H1 (cell line): ENCODE data around the gene UXT. TPM values are rescaled to one million over a fixed set of nuclear protein-coding genes. Genes with fewer than 3 reads are reported as not detected.
A peak's percentile ranks its signal among the peaks of the same experiment; 100 is the strongest.

Experiments
- ATF2 ChIP-seq: IDR thresholded peaks from 2 replicates; pipeline ENCODE4 v1.6.1; 2012; ENCODE audit warnings: low read length, inconsistent platforms
- KDM5A ChIP-seq: fragments of 200-600 bp; IDR thresholded peaks from 2 replicates; pipeline ENCODE4 v1.7.1; 2012; ENCODE audit warnings: mild to moderate bottlenecking, low read length, inconsistent platforms, mixed read lengths
- MAX ChIP-seq: IDR thresholded peaks from 2 replicates; pipeline ENCODE4 v1.6.1; 2012; ENCODE audit warnings: inconsistent platforms
- RAD21 ChIP-seq, 2 experiments: IDR thresholded peaks in 1 of 2; conservative IDR thresholded peaks in 1 of 2; 2 replicates each; pipeline ENCODE4 v1.6.1; 2011; ENCODE audit warnings: low read depth in 2 of 2, low read length in 2 of 2, improper control_type of control experiment in 1 of 2, inconsistent platforms in 1 of 2, mild to moderate bottlenecking in 1 of 2, moderate library complexity in 1 of 2
- SP4 ChIP-seq: IDR thresholded peaks from 2 replicates; pipeline ENCODE4 v1.6.1; 2012; ENCODE audit warnings: low read length, inconsistent platforms
- USF2 ChIP-seq: IDR thresholded peaks from 2 replicates; pipeline ENCODE4 v1.6.1; 2011; ENCODE audit warnings: low read length, improper control_type of control experiment
- polyA plus RNA-seq, 7 experiments: library from polyadenylated mRNA; depleted of rRNA in 3 of 7; stranded (reverse) in 5 of 7; unstranded in 2 of 7; fragments of >200 nt in 5 of 7; fragments of 200-250 nt in 2 of 7; gene quantifications; 1 replicate in 5 of 7; 2 replicates in 1 of 7; 4 replicates in 1 of 7; pipeline versions ENCODE4 v1.2.1 to v1.2.3, GENCODE V29; 2011 to 2013; ENCODE audit warnings: missing spikeins in 2 of 7, mixed read lengths in 2 of 7
- total RNA-seq: library from RNA; stranded (reverse); fragmentation: NEBNext Ultra II Directional; extraction: Animal tissue kit (Norgen Biotek cat#: 25700); gene quantifications from 2 replicates; pipeline ENCODE4 v1.2.1, GENCODE V29; 2021

UXT gene
- total and polyA plus RNA-seq, 2 of the 8 experiments (the other 6 are each of a cell fraction or from before 2014, with no cell fraction given): 69.4 to 116 TPM

- TF ChIP-seq USF2 (peak; percentile 62), RAD21 (IDR thresholded peaks at IDR 0.05 in 1 of 2, conservative IDR thresholded peaks at IDR 0.05 in 1 of 2; ENCODE audit: low read depth in 2 of 2, low read length in 2 of 2) (no peak), MAX (peak; percentile 50; the same call in 1 of the 2 replicates), ATF2 (no peak), KDM5A (no peak), SP4 (0 out of 2 replicates have a peak, but pooled peaks have one; percentile 72)
These were observed 8.6 kb downstream of the UXT start, which contains the start of gene ELK1 (continued) for GRCh38 chrX:47650164-47651042.
